RWPE1 (cell line): Measurements from ENCODE around the gene KRT83.
A peak's percentile ranks its signal among the peaks of the same experiment; 100 is the strongest.

Experiments
- CTCF ChIA-PET: fragments of 350-600 bp; sonication (Branson Sonifier 250); formaldehyde crosslinking; extraction: SDS; loops from one replicate; lab custom pipeline; 2021; lab: Yijun Ruan, JAX
- POLR2A ChIA-PET: fragments of 400-600 bp; formaldehyde crosslinking; extraction: SDS; loops from one replicate; lab custom pipeline; 2020; ENCODE audit warnings: antibody characterized with exemption; ENCODE audit not compliant: low non-redundant PET; lab: Yijun Ruan, JAX
- DNase-seq: peaks from one replicate; pipeline ENCODE4 v3.0.0; 2012; ENCODE audit warnings: low spot score
- H3K27ac ChIP-seq: fragments of 450-650 bp; 2 replicates; pipeline ENCODE4 v1.5.1; 2017
- TF ChIP-seq, protein P1 (sequence below): fragments of 450-650 bp; conservative IDR thresholded peaks from 2 replicates; pipeline ENCODE4 v1.5.1; 2017; ENCODE audit warnings: low read depth, mild to moderate bottlenecking

KRT83 gene

GRCh38 chr12:52277486-52278245, 43.5 kb downstream of the KRT83 start:
- TF ChIP-seq, protein P1, sequence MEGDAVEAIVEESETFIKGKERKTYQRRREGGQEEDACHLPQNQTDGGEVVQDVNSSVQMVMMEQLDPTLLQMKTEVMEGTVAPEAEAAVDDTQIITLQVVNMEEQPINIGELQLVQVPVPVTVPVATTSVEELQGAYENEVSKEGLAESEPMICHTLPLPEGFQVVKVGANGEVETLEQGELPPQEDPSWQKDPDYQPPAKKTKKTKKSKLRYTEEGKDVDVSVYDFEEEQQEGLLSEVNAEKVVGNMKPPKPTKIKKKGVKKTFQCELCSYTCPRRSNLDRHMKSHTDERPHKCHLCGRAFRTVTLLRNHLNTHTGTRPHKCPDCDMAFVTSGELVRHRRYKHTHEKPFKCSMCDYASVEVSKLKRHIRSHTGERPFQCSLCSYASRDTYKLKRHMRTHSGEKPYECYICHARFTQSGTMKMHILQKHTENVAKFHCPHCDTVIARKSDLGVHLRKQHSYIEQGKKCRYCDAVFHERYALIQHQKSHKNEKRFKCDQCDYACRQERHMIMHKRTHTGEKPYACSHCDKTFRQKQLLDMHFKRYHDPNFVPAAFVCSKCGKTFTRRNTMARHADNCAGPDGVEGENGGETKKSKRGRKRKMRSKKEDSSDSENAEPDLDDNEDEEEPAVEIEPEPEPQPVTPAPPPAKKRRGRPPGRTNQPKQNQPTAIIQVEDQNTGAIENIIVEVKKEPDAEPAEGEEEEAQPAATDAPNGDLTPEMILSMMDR: no peak
- CTCF ChIA-PET: interaction anchor here (0.6 to 3.5 kb wide), 8 partner anchors 8 to 130 kb away, joined by 3 to 16 read pairs (median 3); partner anchors contain the start of gene KRT83
- no peak for DNase-seq
- POLR2A ChIA-PET: no interaction called here
- peak overlapping the region; percentile 17; the same call in 1 of the 2 replicates for H3K27ac ChIP-seq

DNA sequence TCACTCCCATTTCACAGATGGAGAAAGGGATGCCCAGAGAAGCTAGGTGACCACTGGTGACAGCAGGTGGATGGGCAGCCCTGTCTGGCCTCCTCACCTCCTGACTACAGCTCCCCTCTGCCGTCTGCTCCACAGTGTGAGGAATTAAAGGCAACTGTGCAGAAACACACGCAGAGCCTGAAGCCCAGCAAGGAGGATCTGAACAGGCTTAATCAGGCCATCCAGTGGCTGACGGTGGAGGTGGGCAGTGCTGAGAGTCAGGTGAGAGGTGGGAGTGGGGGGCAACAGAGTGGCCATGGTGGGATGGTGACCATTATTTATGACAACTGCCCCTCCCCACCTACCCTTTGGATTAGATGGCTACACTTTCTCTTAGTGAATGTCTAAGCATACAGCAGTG, 45.5 kb downstream of the KRT83 start:
- TF ChIP-seq, protein P1: no peak
- no peak for DNase-seq
- POLR2A ChIA-PET: no interaction called here
- no peak overlapping the region for H3K27ac ChIP-seq
- CTCF ChIA-PET: interaction anchor here (0.7 kb wide), 1 partner anchor 23 kb away, joined by 3 read pairs; no protein-coding TSS in a partner anchor

DNA sequence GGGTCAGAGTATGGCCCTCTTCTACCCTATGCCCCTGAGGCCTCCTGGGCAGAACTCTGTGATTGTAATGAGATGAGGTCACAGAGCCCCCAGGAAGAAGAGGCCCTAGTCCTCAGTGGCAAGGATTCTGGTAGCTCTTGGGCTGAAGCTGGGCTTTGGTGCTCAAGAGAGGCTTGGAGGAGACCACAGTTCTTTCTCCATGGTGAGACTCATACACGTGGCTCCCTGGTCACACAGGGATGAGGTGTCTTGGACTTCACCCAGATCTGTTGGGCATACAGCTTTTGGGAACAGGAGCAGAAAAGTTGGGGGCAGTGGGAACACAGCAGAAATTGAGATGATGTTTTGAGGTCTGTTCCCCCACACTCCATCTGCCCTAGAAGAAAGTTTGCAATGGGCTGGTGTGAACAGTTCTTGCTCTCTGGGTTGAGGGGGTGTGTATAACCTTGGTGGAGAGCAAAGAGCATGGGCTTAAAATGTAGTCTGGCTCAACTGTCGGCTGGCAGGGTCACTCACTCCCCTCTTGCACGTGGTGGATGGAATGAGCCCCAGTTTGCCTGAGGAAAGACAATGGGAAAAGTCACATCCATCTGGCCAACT, 46.6 kb downstream of the KRT83 start, which contains the start of gene KRT86:
TSS of gene KRT86 (plus strand) at position 125 of the 600 bp plus-strand sequence. CDS start 27,272 bp downstream, outside the sequence.
- ChIA-PET CTCF (no interaction called here), POLR2A (no interaction called here)
- TF ChIP-seq, protein P1: no peak
- DNase-seq: no peak
- H3K27ac ChIP-seq: no peak within 1 kb of the TSS

DNA sequence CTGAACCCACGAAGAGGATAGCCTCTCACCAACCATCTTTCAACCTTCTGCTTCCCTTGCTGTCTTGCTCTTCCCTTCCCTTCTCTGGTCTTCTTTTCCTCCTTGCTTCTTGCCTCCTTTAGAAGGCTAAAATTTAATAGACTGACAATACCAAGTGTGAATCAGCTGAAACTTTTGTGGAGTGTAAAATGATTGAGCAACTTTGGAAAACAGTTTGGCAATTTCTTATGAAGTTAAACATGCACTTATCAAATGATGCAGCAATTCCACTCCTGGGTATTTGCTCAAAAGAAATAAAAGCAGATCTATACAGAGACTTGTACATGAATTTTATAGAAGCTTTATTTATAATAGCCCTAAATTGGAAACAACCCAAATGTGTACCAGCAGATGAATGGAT, 50.0 kb downstream of the KRT83 start:
- H3K27ac ChIP-seq: no peak overlapping the region
- CTCF ChIA-PET: interaction anchor here (3.3 kb wide), 1 partner anchor 9 kb away, joined by 16 read pairs; no protein-coding TSS in a partner anchor
- DNase-seq: no peak
- TF ChIP-seq, protein P1: no peak
- POLR2A ChIA-PET: no interaction called here

DNA sequence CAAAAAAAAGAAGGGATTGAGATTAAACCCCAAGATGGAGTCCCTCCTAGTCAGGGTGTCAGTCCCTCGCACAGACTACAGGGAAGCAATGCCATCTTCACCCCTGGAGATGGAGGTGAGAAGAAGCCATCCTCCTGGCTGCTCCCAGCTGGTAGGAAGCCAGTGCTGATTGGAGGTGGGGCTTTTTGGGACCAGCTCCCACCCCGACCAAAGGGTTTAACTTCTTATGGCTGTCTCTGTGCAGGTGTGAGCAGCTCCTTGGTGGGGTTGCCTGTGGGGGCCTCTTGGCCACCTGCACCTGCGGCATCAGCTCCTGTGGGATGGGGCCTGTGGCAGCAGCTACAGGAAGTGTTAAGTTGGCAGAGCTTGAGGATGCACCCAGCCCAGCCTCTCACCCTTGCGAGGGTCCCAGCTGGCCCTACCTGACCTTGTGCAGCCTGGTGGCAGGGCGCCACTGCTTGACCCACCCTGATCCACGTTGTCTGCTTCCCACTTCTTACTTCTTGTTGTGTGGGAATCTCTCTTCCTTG, 50.6 kb downstream of the KRT83 start:
- no peak for DNase-seq
- no peak overlapping the region for H3K27ac ChIP-seq
- ChIA-PET POLR2A (no interaction called here), CTCF (interaction anchor here (0.6 to 3.3 kb wide), 3 partner anchors 9 to 85 kb away, joined by 3 to 16 read pairs (median 4); no protein-coding TSS in a partner anchor)
- TF ChIP-seq, protein P1: no peak

GRCh38 chr12:52268212-52268611, 53.0 kb downstream of the KRT83 start:
- DNase-seq: no peak
- CTCF ChIA-PET: no interaction called here
- TF ChIP-seq, protein P1: no peak
- H3K27ac ChIP-seq: no peak overlapping the region
- POLR2A ChIA-PET: no interaction called here
